Smooth muscle cell (in vitro differentiated cells): ENCODE measurements around the gene CTSH. TPM values are rescaled to one million over a fixed set of nuclear protein-coding genes. Genes with fewer than 3 reads are reported as not detected.
"Not testable (repeated sequence)": the region's sequence is repeated elsewhere in the genome, so short reads cannot be mapped to it uniquely, and the experiment has no call there.

Experiments
- DNase-seq: peaks from one replicate; lab custom pipeline; 2025; ENCODE audit not compliant: unreplicated experiment; lab: John Stamatoyannopoulos, UW
- H2AFZ ChIP-seq: fragments of 200-600 bp; sonication (generic); 2 replicates; pipeline ENCODE4 v1.6.0; 2016; ENCODE audit warnings: antibody characterized with exemption, low read depth, mild to moderate bottlenecking
- H3F3A ChIP-seq: fragments of 200-600 bp; sonication (generic); 2 replicates; pipeline ENCODE4 v1.6.0; 2017; ENCODE audit warnings: antibody characterized with exemption, low read depth
- H3K27ac ChIP-seq: fragments of 200-600 bp; sonication (generic); 2 replicates; pipeline ENCODE4 v1.5.1; 2016; ENCODE audit warnings: low read depth, mild to moderate bottlenecking
- H3K27me3 ChIP-seq: fragments of 200-600 bp; sonication (generic); 2 replicates; pipeline ENCODE4 v1.6.1; 2016; ENCODE audit warnings: low read depth, mild to moderate bottlenecking
- H3K36me3 ChIP-seq: fragments of 200-600 bp; sonication (generic); 2 replicates; pipeline ENCODE4 v1.5.1; 2016; ENCODE audit warnings: low read depth
- H3K4me1 ChIP-seq: fragments of 200-600 bp; sonication (generic); 2 replicates; pipeline ENCODE4 v1.5.1; 2016; ENCODE audit warnings: low read depth
- H3K4me2 ChIP-seq: fragments of 200-600 bp; sonication (generic); 2 replicates; pipeline ENCODE4 v1.6.0; 2016; ENCODE audit warnings: mild to moderate bottlenecking
- H3K4me3 ChIP-seq: fragments of 200-600 bp; sonication (generic); 2 replicates; pipeline ENCODE4 v1.5.1; 2016; ENCODE audit warnings: mild to moderate bottlenecking
- H3K79me2 ChIP-seq: fragments of 200-600 bp; sonication (generic); 2 replicates; pipeline ENCODE4 v1.6.0; 2016; ENCODE audit warnings: low read depth, mild to moderate bottlenecking
- H3K9ac ChIP-seq: fragments of 200-600 bp; sonication (generic); 2 replicates; pipeline ENCODE4 v1.6.0; 2016; ENCODE audit warnings: low read depth
- H3K9me3 ChIP-seq: fragments of 200-600 bp; sonication (generic); replicated peaks from 2 replicates; pipeline ENCODE4 v1.5.1; 2016; ENCODE audit warnings: low read depth
- H4K20me1 ChIP-seq: fragments of 200-600 bp; sonication (generic); 2 replicates; pipeline ENCODE4 v1.6.0; 2016; ENCODE audit warnings: low read depth
- WGBS: methylation state at CpG from one replicate; pipeline ENCODE4 v1.1.7; 2016; ENCODE audit warnings: low lambda C conversion rate; 5-methylcytosine and 5-hydroxymethylcytosine counted together
- polyA plus RNA-seq: library from polyadenylated mRNA; unstranded; fragments of >200 nt; fragmentation: Nextera tagmentation; extraction: Ambion mirVana; gene quantifications from 2 replicates; pipeline ENCODE4 v1.2.1, GENCODE V29; 2016
- small RNA-seq: library from RNA; depleted of rRNA; stranded (forward); fragments of <200 nt; gene quantifications from one replicate; pipeline ENCODE3, GENCODE V24; 2014
- total RNA-seq: library from RNA; depleted of rRNA; stranded (reverse); fragments of >200 nt; gene quantifications from 2 replicates; pipeline ENCODE4 v1.2.3, GENCODE V29; 2014
- TF ChIP-seq, protein P1 (sequence below): fragments of 200-600 bp; sonication (generic); IDR thresholded peaks from 2 replicates; pipeline ENCODE4 v1.5.1; 2017; ENCODE audit warnings: borderline replicate concordance, mild to moderate bottlenecking, antibody characterized with exemption; ENCODE audit not compliant: insufficient read depth, poor library complexity, severe bottlenecking

CTSH gene
- total and polyA plus RNA-seq, 2 experiments from 2014 or later, result 23.4 to 38.5 TPM

DNA sequence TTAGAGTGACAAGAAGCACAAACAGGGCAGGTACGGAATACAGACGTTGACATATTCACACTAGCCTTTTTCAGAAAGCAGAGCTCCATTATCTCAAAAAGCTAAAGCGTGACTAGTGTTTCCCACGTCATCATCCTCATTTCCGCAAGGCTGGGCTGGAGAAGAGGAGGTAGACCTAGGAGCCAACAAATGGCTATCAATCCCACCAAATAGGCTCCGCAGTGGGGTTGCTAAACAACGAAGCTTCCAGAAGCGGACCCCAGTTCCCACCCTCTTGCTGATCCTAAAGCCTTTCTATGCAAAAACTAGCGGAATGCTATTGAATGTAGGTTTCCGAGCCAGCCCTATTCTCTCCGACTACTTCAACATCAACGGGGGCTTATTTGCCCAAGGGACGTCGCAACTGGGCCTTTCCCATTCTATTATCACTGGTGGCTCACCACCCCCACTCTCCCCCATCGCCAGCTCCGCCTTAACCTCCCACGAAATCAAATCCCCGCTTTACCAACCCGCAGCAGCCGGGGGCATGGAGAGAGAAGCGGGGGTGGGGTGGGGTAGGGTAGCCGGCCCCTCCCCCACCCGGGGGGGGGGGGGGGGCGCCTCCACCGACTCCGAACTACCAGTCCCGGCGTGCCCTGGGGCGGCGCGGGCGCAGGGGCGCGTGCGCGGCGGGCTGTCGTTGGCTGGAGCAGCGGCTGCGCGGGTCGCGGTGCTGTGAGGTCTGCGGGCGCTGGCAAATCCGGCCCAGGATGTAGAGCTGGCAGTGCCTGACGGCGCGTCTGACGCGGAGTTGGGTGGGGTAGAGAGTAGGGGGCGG is 72.5 kb downstream of the CTSH start, which contains the start of gene MORF4L1:
Gene MORF4L1, plus strand, starts transcription at position 736 of the 817 bp plus-strand sequence. CDS start 128 bp downstream, outside the sequence.
- DNase-seq, result peak; percentile 92
- no peaks in the 10 kb centered on the region for H3K9me3 ChIP-seq
- WGBS, result 1% methylated on average over 32 of the region's 52 CpGs
- H3K4me3 ChIP-seq, result peak within 1 kb of the TSS; percentile 85
- peak within 1 kb of the TSS; percentile 100 for H3K27ac ChIP-seq
- H3F3A ChIP-seq, result peaks cover 5% of the 10 kb centered on the region
- no peaks in the 10 kb centered on the region for H3K27me3 ChIP-seq
- H3K4me1 ChIP-seq, result peaks cover 22% of the 10 kb centered on the region
- peak within 1 kb of the TSS; percentile 90 for H2AFZ ChIP-seq
- no peaks in the 10 kb centered on the region for H3K36me3 ChIP-seq
- H3K9ac ChIP-seq, result peak within 1 kb of the TSS; percentile 100
- TF ChIP-seq, protein P1, sequence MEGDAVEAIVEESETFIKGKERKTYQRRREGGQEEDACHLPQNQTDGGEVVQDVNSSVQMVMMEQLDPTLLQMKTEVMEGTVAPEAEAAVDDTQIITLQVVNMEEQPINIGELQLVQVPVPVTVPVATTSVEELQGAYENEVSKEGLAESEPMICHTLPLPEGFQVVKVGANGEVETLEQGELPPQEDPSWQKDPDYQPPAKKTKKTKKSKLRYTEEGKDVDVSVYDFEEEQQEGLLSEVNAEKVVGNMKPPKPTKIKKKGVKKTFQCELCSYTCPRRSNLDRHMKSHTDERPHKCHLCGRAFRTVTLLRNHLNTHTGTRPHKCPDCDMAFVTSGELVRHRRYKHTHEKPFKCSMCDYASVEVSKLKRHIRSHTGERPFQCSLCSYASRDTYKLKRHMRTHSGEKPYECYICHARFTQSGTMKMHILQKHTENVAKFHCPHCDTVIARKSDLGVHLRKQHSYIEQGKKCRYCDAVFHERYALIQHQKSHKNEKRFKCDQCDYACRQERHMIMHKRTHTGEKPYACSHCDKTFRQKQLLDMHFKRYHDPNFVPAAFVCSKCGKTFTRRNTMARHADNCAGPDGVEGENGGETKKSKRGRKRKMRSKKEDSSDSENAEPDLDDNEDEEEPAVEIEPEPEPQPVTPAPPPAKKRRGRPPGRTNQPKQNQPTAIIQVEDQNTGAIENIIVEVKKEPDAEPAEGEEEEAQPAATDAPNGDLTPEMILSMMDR, result no peak
- H3K79me2 ChIP-seq, result peaks cover 42% of the 10 kb centered on the region
- H4K20me1 ChIP-seq, result peaks cover 39% of the 10 kb centered on the region
- peak within 1 kb of the TSS; percentile 92 for H3K4me2 ChIP-seq

DNA sequence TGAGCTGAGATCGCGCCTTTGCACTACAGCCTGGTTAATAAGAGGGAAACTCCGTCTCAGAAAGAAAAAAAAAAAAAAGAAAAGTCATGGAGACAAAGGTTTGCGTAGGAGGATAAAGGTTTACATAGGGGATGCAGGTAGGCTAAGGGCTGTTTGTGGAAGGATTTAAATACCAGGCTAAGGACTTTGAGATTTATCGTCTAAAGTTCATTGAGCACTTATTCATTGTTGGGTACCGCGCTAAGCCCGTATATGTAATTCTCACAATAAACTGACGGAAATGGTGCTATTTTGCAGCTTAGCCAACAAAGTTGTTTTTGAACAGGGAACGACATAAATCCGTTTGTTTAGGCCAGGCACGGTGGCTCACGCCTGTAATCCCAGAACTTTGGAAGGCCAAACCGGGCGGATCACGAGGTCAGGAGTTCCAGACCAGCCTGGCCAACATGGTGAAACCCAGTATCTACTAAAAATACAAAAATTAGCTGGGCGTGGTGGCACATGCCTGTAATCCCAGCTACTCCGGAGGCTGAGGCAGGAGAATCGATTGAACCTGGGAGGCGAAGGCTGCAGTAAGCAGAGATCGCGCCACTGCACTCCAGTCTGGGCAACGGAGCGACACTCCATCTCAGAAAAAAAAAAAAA is 73.2 kb downstream of the CTSH start:
- WGBS, result 86% methylated on average over 24 of the region's 24 CpGs
- DNase-seq, H3K9me3 ChIP-seq, H3K36me3 ChIP-seq, H3F3A ChIP-seq, H3K27me3 ChIP-seq: not testable (repeated sequence)
- H3K4me3 ChIP-seq, result peak overlapping the region; percentile 85
- peak overlapping the region; percentile 100 for H3K27ac ChIP-seq
- H3K4me1 ChIP-seq, result peaks cover 17% of the 10 kb centered on the region
- H2AFZ ChIP-seq, result peak overlapping the region; percentile 90
- peaks cover 34% of the 10 kb centered on the region for H3K79me2 ChIP-seq
- peaks cover 32% of the 10 kb centered on the region for H4K20me1 ChIP-seq
- H3K9ac ChIP-seq, result peak overlapping the region; percentile 100
- peak overlapping the region; percentile 92 for H3K4me2 ChIP-seq

Small RNA genes within 50 kb of the gene (small RNA-seq; reads per million reads assigned to genes)
- gene RNU6-415P, result 0.16 reads per million

Other genes with a start within 250 kb of the CTSH start
- gene ADAMTS7, start 133.6 kb downstream of the CTSH start, total RNA-seq, result 9.6 and 11.2 TPM in 2 replicates
- 7.8 and 11.0 TPM in 2 replicates for gene ADAMTS7, start 133.6 kb downstream of the CTSH start, polyA plus RNA-seq
- 399 and 436 TPM in 2 replicates for gene MORF4L1, start 72.2 kb downstream of the CTSH start, total RNA-seq
- 435 and 457 TPM in 2 replicates for gene MORF4L1, start 72.2 kb downstream of the CTSH start, polyA plus RNA-seq
- gene RASGRF1, start 145.7 kb upstream of the CTSH start, total RNA-seq, result 0.22 TPM in 1 of 2 replicates, not detected in the other
- 0.17 TPM in 1 of 2 replicates, not detected in the other for gene RASGRF1, start 145.7 kb upstream of the CTSH start, polyA plus RNA-seq